ENCODE results near the gene CCL4. TPM values are rescaled to one million over a fixed set of nuclear protein-coding genes. Genes with fewer than 3 reads are reported as not detected.
"Not testable (repeated sequence)": the region's sequence is repeated elsewhere in the genome, so short reads cannot be mapped to it uniquely, and the experiment has no call there.

CCL4 gene
- not detected for total RNA-seq
- not detected for polyA plus RNA-seq (2013, experiment 1 of 2)
- not detected for polyA plus RNA-seq (2013, experiment 2 of 2)
- long read RNA-seq, experiment 1: 0 reads
- long read RNA-seq, experiment 2: 0 reads
- long read RNA-seq, experiment 3: 0 reads
- long read RNA-seq, experiment 4: 0 reads

DNA sequence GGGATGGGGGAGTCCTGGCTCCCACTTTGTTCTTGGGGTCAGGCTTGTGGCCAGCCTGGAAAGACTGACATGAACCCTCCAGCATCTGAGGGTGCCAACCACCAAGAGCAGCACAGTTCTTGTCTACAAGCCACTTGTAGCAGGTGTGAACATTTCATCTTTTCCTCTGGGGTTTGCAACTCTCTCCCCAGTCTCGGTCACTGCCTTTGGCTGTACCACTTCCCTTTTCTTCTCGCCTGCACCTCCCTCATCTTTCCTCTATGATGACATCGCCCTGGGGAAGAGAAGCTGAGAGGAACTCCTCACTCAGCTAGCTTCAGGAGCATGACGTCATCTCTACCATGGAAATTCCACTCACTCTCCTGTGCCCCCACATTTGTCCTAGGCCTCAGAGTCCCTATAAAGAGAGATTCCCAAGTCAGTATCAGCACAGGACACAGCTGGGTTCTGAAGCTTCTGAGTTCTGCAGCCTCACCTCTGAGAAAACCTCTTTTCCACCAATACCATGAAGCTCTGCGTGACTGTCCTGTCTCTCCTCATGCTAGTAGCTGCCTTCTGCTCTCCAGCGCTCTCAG, at the start of gene CCL4:
TSS of gene CCL4 (plus strand) at position 427 of the 575 bp plus-strand sequence. CDS start at position 506, 79 bp downstream.
- H3K9me3 ChIP-seq (ENCODE audit: control insufficient read depth, low read length); H3K4me3 Mint-ChIP-seq; H3K36me3 ChIP-seq (ENCODE audit: control insufficient read depth, insufficient read depth, low read length); H3K36me3 Mint-ChIP-seq (ENCODE audit: low read depth); H3K27ac Mint-ChIP-seq; H3K9ac ChIP-seq (ENCODE audit: extremely low read depth, low read length, poor library complexity, severe bottlenecking); H3K27ac ChIP-seq (ENCODE audit: low read depth, low read length); H3K4me1 ChIP-seq (ENCODE audit: control insufficient read depth, insufficient read depth, low read length); H3K9me3 Mint-ChIP-seq; H3K4me3 ChIP-seq (ENCODE audit: low read length); H3K4me1 Mint-ChIP-seq: not testable (repeated sequence)
- DNase-seq: peak; percentile 41
- H3K27me3 ChIP-seq (ENCODE audit: control insufficient read depth, insufficient read depth, low read length, poor library complexity, severe bottlenecking): peaks cover 81% of the 10 kb centered on the region
- WGBS, 2 experiments (ENCODE audit: insufficient coverage in 1 of 2, insufficient read length in 1 of 2): 89 to 100% methylated on average over 1 to 6 of the region's 6 CpGs
- H3K27me3 Mint-ChIP-seq (ENCODE audit: insufficient read depth): peaks cover 70% of the 10 kb centered on the region

- H3K36me3 ChIP-seq (ENCODE audit: control insufficient read depth, insufficient read depth, low read length): no peaks in the 10 kb centered on the region
- no peak overlapping the region for H3K9ac ChIP-seq (ENCODE audit: extremely low read depth, low read length, poor library complexity, severe bottlenecking)
- H3K4me1 ChIP-seq (ENCODE audit: control insufficient read depth, insufficient read depth, low read length): no peaks in the 10 kb centered on the region
- Mint-ChIP-seq H3K9me3 (peaks cover 10% of the 10 kb centered on the region), H3K4me1 (no peaks in the 10 kb centered on the region), H3K4me3 (no peak overlapping the region), H3K27me3 (ENCODE audit: insufficient read depth) (peaks cover 3% of the 10 kb centered on the region), H3K36me3 (ENCODE audit: low read depth) (no peaks in the 10 kb centered on the region), H3K27ac (no peak overlapping the region)
- no peak overlapping the region for H3K4me3 ChIP-seq (ENCODE audit: low read length)
- no peak for DNase-seq
- no peaks in the 10 kb centered on the region for H3K27me3 ChIP-seq (ENCODE audit: control insufficient read depth, insufficient read depth, low read length, poor library complexity, severe bottlenecking)
- WGBS, 2 experiments (ENCODE audit: insufficient coverage in 1 of 2, insufficient read length in 1 of 2): 94 to 100% methylated on average over 2 of the region's 2 CpGs
- H3K9me3 ChIP-seq (ENCODE audit: control insufficient read depth, low read length): no peaks in the 10 kb centered on the region
- TF ChIP-seq, protein P1, sequence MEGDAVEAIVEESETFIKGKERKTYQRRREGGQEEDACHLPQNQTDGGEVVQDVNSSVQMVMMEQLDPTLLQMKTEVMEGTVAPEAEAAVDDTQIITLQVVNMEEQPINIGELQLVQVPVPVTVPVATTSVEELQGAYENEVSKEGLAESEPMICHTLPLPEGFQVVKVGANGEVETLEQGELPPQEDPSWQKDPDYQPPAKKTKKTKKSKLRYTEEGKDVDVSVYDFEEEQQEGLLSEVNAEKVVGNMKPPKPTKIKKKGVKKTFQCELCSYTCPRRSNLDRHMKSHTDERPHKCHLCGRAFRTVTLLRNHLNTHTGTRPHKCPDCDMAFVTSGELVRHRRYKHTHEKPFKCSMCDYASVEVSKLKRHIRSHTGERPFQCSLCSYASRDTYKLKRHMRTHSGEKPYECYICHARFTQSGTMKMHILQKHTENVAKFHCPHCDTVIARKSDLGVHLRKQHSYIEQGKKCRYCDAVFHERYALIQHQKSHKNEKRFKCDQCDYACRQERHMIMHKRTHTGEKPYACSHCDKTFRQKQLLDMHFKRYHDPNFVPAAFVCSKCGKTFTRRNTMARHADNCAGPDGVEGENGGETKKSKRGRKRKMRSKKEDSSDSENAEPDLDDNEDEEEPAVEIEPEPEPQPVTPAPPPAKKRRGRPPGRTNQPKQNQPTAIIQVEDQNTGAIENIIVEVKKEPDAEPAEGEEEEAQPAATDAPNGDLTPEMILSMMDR (conservative IDR thresholded peaks at IDR 0.05): no peak
- no peak overlapping the region for H3K27ac ChIP-seq (ENCODE audit: low read depth, low read length)
Measured at GRCh38 chr17:36055171-36055570, 48.5 kb upstream of the CCL4 start.

- Histone ChIP-seq H3K36me3 (ENCODE audit: control insufficient read depth, insufficient read depth, low read length) (no peaks in the 10 kb centered on the region), H3K9me3 (ENCODE audit: control insufficient read depth, low read length) (no peaks in the 10 kb centered on the region), H3K9ac (ENCODE audit: extremely low read depth, low read length, poor library complexity, severe bottlenecking) (no peak overlapping the region), H3K27ac (ENCODE audit: low read depth, low read length) (no peak overlapping the region), H3K4me3 (ENCODE audit: low read length) (no peak overlapping the region), H3K4me1 (ENCODE audit: control insufficient read depth, insufficient read depth, low read length) (no peaks in the 10 kb centered on the region), H3K27me3 (ENCODE audit: control insufficient read depth, insufficient read depth, low read length, poor library complexity, severe bottlenecking) (no peaks in the 10 kb centered on the region)
- 87 to 89% methylated on average over 2 to 4 of the region's 4 CpGs for WGBS, 2 experiments (ENCODE audit: insufficient coverage in 1 of 2, insufficient read length in 1 of 2)
- Mint-ChIP-seq H3K27ac (no peak overlapping the region), H3K36me3 (ENCODE audit: low read depth) (no peaks in the 10 kb centered on the region), H3K9me3 (peaks cover 6% of the 10 kb centered on the region), H3K4me1 (no peaks in the 10 kb centered on the region), H3K4me3 (no peak overlapping the region), H3K27me3 (ENCODE audit: insufficient read depth) (peaks cover 3% of the 10 kb centered on the region)
- TF ChIP-seq, protein P1 (conservative IDR thresholded peaks at IDR 0.05): no peak
- no peak for DNase-seq
Measured at GRCh38 chr17:36055921-36056520, 47.6 kb upstream of the CCL4 start.
